Measurements from ENCODE around the gene SVOPL.

The SVOPL gene

GRCh38 chr7:138658889-138659288 is 42.3 kb downstream of the SVOPL start:
- DNase-seq: no peak

- no peak for DNase-seq
Measured at GRCh38 chr7:138657854-138658386, 43.2 kb downstream of the SVOPL start.

- DNase-seq: no peak
Measured at GRCh38 chr7:138656952-138657351, 44.2 kb downstream of the SVOPL start.

GRCh38 chr7:138654616-138655015 is 46.5 kb downstream of the SVOPL start:
- DNase-seq: no peak

GRCh38 chr7:138649506-138649905 is 51.7 kb downstream of the SVOPL start:
- DNase-seq: no peak

GRCh38 chr7:138645284-138645683 is 55.9 kb downstream of the SVOPL start:
- DNase-seq: no peak

GRCh38 chr7:138632826-138633602 is 68.1 kb downstream of the SVOPL start:
- DNase-seq: no peak

GRCh38 chr7:138632384-138632783 is 68.8 kb downstream of the SVOPL start:
- DNase-seq: no peak

- DNase-seq: no peak
Measured at GRCh38 chr7:138630059-138630610, 71.0 kb downstream of the SVOPL start.

- DNase-seq: no peak
Measured at GRCh38 chr7:138627361-138627760, 73.8 kb downstream of the SVOPL start.

GRCh38 chr7:138626846-138627245 is 74.3 kb downstream of the SVOPL start:
- no peak for DNase-seq

- peak; percentile 33 for DNase-seq
Measured at GRCh38 chr7:138625849-138626230, 75.3 kb downstream of the SVOPL start.

GRCh38 chr7:138625084-138625848 is 75.9 kb downstream of the SVOPL start:
- DNase-seq: peak; percentile 9

- no peak for DNase-seq
Measured at GRCh38 chr7:138622841-138623240, 78.3 kb downstream of the SVOPL start.

GRCh38 chr7:138618933-138619332 is 82.2 kb downstream of the SVOPL start:
- no peak for DNase-seq

- DNase-seq: no peak
Measured at GRCh38 chr7:138618506-138618905, 82.7 kb downstream of the SVOPL start.

- no peak for DNase-seq
Measured at GRCh38 chr7:138616085-138616484, 85.1 kb downstream of the SVOPL start.

- DNase-seq: no peak
Measured at GRCh38 chr7:138613630-138614029, 87.5 kb downstream of the SVOPL start.

- no peak for DNase-seq
Measured at GRCh38 chr7:138610671-138611170, 90.4 kb downstream of the SVOPL start.

GRCh38 chr7:138608275-138608674 is 92.9 kb downstream of the SVOPL start:
- no peak for DNase-seq

- DNase-seq: no peak
Measured at GRCh38 chr7:138607216-138608126, 93.7 kb downstream of the SVOPL start.

- no peak for DNase-seq
Measured at GRCh38 chr7:138606236-138606635, 94.9 kb downstream of the SVOPL start.

Measured in CD4-positive, alpha-beta T cell treated with Interleukin-6 for 4 hours (primary cell).